ENCODE data around the gene VTI1A. TPM values are rescaled to one million over a fixed set of nuclear protein-coding genes. Genes with fewer than 3 reads are reported as not detected.
A peak's percentile ranks its signal among the peaks of the same experiment; 100 is the strongest.

VTI1A gene
- total RNA-seq, 3 donors from 2014 or later = 53.7 to 65.6 (median 59.2) TPM

GRCh38 chr10:112562122-112562521, 115.1 kb downstream of the VTI1A start:
- intact Hi-C loops (cut with DNase I; ENCODE audit: low total_unique reads) = no loop called here
- Histone ChIP-seq H3K4me3 (no peak overlapping the region), H3K36me3 (no peaks in the 10 kb centered on the region), H3K27ac (no peak overlapping the region), H3K27me3 (no peaks in the 10 kb centered on the region), H3K9me3 (no peaks in the 10 kb centered on the region), H3K4me1 (no peaks in the 10 kb centered on the region)
- TF ChIP-seq POLR2A (IDR thresholded peaks at IDR 0.05) (no peak), POLR2AphosphoS5 (IDR thresholded peaks at IDR 0.05) (no peak)
- TF ChIP-seq, protein P1, sequence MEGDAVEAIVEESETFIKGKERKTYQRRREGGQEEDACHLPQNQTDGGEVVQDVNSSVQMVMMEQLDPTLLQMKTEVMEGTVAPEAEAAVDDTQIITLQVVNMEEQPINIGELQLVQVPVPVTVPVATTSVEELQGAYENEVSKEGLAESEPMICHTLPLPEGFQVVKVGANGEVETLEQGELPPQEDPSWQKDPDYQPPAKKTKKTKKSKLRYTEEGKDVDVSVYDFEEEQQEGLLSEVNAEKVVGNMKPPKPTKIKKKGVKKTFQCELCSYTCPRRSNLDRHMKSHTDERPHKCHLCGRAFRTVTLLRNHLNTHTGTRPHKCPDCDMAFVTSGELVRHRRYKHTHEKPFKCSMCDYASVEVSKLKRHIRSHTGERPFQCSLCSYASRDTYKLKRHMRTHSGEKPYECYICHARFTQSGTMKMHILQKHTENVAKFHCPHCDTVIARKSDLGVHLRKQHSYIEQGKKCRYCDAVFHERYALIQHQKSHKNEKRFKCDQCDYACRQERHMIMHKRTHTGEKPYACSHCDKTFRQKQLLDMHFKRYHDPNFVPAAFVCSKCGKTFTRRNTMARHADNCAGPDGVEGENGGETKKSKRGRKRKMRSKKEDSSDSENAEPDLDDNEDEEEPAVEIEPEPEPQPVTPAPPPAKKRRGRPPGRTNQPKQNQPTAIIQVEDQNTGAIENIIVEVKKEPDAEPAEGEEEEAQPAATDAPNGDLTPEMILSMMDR (IDR thresholded peaks at IDR 0.05) = no peak
- no peak for DNase-seq (ENCODE audit: low spot score in 2 of 2)

- Histone ChIP-seq H3K27me3 (no peaks in the 10 kb centered on the region), H3K9me3 (no peaks in the 10 kb centered on the region), H3K36me3 (no peaks in the 10 kb centered on the region), H3K4me3 (no peak overlapping the region), H3K4me1 (no peaks in the 10 kb centered on the region), H3K27ac (no peak overlapping the region)
- no peak for TF ChIP-seq POLR2AphosphoS5 (IDR thresholded peaks at IDR 0.05)
- no peak for TF ChIP-seq POLR2A (IDR thresholded peaks at IDR 0.05)
- TF ChIP-seq, protein P1 (IDR thresholded peaks at IDR 0.05) = no peak
- intact Hi-C loops (cut with DNase I; ENCODE audit: low total_unique reads) = no loop called here
- no peak for DNase-seq (ENCODE audit: low spot score in 2 of 2)
Observed at GRCh38 chr10:112562809-112563663, 116.0 kb downstream of the VTI1A start.

DNA sequence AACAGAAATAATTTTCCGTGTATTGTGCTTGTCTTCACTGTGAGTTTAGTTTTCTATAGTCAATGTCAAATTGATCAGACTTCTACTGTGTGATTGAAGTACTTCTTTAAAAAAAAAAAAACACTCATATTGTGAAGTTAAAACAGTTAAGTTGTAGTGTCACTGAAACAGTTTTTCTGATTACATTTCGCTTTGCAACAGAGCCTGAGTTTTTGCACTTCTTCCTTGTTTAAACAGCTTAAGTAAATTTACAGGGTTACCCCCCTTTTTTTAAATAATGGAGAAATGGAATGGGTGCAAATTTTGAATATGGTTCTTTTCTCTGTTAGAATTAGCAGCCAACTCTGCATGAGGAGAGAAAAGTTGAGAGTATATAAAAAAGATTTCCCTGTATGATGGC, 117.3 kb downstream of the VTI1A start:
- TF ChIP-seq POLR2AphosphoS5 (IDR thresholded peaks at IDR 0.05) (no peak), POLR2A (IDR thresholded peaks at IDR 0.05) (no peak)
- TF ChIP-seq, protein P1 (IDR thresholded peaks at IDR 0.05) = no peak
- Histone ChIP-seq H3K36me3 (no peaks in the 10 kb centered on the region), H3K9me3 (no peaks in the 10 kb centered on the region), H3K4me3 (no peak overlapping the region), H3K4me1 (no peaks in the 10 kb centered on the region), H3K27ac (no peak overlapping the region), H3K27me3 (no peaks in the 10 kb centered on the region)
- DNase-seq (ENCODE audit: low spot score in 2 of 2) = no peak
- intact Hi-C loops (cut with DNase I; ENCODE audit: low total_unique reads) = no loop called here

DNA sequence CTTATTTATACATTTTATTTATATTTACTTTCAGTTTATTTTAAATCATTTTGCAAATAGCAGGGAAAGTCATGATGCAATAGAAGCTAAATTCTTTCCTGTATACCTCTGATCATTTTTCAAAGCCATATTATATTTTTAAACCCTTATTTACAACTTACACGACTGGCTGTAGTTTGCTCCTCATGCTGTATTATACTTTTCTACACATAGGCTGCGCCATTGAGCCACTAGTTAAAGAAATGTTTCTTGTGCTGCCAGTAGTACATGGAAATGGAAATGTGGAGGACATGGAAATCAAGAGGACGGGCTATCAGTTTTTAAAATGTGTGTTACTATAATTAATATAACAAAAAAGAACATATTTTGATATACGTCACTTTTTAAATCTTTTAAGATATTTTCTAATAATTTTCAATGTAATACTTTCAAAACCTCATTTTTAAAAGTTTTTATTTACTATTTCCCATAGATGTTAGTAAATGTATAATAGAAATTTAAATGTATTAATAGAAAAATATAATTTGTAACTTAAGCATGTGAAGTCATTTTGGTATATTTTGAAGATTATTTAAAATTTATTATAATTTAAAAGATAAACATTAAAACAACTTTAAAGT, 118.5 kb downstream of the VTI1A start:
- Histone ChIP-seq H3K4me3 (no peak overlapping the region), H3K36me3 (no peaks in the 10 kb centered on the region), H3K27me3 (no peaks in the 10 kb centered on the region), H3K9me3 (no peaks in the 10 kb centered on the region), H3K27ac (no peak overlapping the region), H3K4me1 (no peaks in the 10 kb centered on the region)
- intact Hi-C loops (cut with DNase I; ENCODE audit: low total_unique reads) = no loop called here
- TF ChIP-seq POLR2AphosphoS5 (IDR thresholded peaks at IDR 0.05) = no peak
- TF ChIP-seq, protein P1 (IDR thresholded peaks at IDR 0.05) = peak; percentile 56 to 73 (median 57)
- DNase-seq (ENCODE audit: low spot score in 2 of 2) = no peak

- Histone ChIP-seq H3K36me3 (no peaks in the 10 kb centered on the region), H3K4me3 (no peak overlapping the region), H3K9me3 (no peaks in the 10 kb centered on the region), H3K27me3 (no peaks in the 10 kb centered on the region), H3K4me1 (no peaks in the 10 kb centered on the region), H3K27ac (no peak overlapping the region)
- intact Hi-C loops (cut with DNase I; ENCODE audit: low total_unique reads) = no loop called here
- no peak for DNase-seq (ENCODE audit: low spot score in 2 of 2)
- TF ChIP-seq, protein P1 (IDR thresholded peaks at IDR 0.05) = no peak
- TF ChIP-seq POLR2AphosphoS5 (IDR thresholded peaks at IDR 0.05) (no peak), POLR2A (IDR thresholded peaks at IDR 0.05) (no peak)
Observed at GRCh38 chr10:112570585-112570984, 123.6 kb downstream of the VTI1A start.

Data from breast epithelium (tissue), 4 donors.